Activated CD8-positive, alpha-beta memory T cell treated with anti-CD3 and anti-CD28 coated beads for 4 hours (primary cell): ENCODE results near the gene CEACAM16.
"Not testable (repeated sequence)": the region's sequence is repeated elsewhere in the genome, so short reads cannot be mapped to it uniquely, and the experiment has no call there.

Source experiments
- DNase-seq, 2 donors: peaks; one replicate each; pipeline ENCODE4 v3.0.0-alpha.2; 2020; ENCODE audit warnings: low read depth in 2 of 2

CEACAM16 gene

GRCh38 chr19:44698492-44699201, at the start of gene CEACAM16:
Gene CEACAM16 (plus strand): TSS chr19:44699151. CDS start chr19:44701457, 2,306 bp downstream.
- DNase-seq = no peak

DNA sequence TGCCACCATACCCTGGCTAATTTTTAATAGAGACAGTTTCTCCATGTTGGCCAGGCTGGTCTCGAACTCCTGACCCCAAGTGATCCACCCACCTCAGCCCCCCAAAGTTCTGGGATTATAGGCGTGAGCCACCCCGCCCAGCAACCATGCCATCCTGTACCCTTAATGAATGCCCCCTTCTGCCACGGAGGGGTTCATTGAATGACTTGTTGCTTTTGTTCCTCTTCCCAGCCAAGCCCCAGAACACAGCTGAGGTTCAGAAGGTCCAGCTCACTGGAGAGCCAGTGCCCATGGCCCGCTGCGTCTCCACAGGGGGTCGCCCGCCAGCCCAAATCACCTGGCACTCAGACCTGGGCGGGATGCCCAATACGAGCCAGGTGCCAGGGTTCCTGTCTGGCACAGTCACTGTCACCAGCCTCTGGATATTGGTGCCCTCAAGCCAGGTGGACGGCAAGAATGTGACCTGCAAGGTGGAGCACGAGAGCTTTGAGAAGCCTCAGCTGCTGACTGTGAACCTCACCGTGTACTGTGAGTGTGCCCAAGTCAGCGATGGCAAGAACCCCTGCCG, 49.3 kb upstream of the CEACAM16 start:
- no peak for DNase-seq

DNA sequence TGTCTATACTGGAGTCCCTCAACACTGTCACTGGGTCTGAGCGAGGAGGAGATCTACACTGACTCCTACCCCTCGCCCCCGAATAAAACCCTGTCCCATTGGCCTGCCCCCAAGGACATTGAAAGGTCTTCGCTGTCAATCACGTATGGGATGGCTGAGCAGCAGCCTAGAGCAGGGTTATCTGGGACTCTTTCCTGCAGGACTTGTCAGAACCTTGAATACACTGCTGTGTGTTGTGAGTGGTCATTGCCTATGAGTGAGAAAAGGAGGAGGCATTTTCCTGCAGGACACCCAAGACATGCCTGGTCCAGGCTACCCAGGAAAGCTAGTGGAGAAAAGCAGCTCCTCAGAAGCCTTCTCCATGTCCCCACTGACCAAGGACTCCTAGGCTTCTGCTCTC, 45.6 kb upstream of the CEACAM16 start:
- no peak for DNase-seq

- DNase-seq = peak; percentile 24 to 35
Observed at GRCh38 chr19:44653977-44654774, 44.8 kb upstream of the CEACAM16 start.

DNA sequence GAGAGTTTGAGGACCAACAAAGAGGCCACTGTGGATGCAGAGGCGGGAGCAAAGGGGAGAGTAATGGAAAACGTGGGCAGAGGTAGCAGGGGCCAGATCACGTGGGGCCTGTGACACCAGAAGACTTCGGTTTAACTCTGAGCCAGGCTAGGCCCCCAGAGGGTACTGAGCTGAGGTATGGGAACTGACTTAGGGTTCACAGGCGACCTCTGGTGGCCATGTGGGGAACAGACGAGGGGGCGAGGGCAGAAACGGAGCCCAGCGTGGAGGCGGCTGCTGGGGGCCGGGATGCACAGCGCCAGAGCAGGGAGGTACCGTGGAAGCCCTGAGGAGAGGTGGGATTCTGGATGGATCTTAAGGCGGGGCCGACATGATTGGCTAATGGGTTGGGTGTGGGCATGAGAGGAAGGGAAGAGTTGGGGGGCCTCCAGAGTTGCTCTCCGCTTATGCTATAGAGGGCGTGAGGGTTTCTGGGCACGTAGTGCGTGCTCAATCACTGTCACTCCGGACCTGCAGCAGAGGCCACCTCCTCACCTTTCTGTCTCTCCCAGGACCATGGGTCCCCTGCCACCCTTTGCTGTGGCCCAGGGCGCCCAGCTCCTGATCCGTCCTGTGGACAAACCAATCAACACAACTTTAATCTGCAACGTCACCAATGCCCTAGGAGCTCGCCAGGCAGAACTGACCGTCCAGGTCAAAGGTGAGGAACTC, 41.6 kb upstream of the CEACAM16 start:
- peak; percentile 34 to 37 for DNase-seq

DNA sequence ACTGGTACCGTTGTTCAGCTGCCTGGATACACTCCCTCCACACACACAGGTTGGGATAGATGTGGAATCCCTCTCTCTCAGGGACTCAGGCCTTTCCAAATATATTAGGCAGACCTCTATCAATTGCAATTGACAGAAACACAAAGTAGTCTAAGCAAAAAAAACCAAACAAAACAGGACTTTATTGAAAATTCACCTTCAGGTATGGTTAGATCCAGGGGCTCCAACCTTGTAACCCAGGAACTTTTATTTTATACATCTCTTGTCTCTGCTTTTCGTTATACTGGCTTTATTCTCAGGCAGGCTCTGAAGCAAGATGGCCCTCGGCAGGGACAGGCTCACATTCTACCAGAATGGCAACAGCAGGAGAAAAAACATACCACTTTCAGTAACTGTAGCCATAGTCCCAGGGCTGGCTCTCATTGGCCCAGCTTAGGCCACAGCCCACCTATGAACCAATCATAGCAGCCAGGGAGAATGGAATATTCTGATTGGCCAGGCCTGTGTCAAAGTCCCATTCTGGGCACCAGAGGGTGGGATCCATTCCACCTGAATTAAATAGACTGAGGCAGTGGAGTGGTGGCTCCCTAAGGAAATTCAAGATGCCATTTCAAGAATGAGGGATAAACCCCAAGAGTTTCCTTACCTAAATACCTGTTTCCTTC, 40.8 kb upstream of the CEACAM16 start:
- DNase-seq = no peak

DNA sequence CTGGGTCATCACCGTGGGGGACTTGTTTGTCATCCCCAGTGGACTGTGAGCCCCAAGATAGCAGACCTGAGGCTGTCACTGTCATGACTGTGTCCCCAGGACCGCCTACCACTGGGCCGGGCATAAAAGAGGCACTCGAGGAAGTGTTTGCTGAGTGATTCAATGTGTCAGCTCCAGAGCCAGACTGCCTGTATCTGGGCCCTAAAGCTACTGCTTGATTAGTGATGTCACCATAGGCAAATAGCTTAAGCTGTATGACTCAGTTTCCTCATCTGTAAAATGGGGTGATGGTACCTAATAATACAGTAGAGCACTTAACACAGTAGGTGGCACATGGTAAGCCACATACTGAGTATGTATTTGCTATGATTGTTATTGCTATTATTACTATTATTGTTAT, 38.9 kb upstream of the CEACAM16 start:
- DNase-seq = no peak

- no peak for DNase-seq
Observed at GRCh38 chr19:44661205-44661604, 37.7 kb upstream of the CEACAM16 start.

DNA sequence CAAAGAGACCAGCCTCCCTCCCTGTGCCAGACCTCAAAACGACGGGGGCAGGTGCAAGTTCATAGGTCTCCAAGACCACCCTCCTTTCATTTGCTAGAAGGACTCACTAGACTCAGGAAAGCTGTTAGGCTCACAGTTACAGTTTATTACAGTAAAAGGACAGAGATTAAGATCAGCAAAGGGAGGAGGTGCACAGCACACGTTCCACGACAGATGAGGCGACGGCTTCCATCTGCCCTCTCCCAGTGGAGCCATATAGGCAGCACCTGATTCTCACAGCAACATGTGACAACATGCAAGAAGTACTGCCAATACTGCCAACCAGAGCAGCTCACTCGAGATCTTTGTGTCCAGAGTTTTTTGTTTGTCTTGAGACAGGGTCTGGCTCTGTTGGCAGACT, 37.0 kb upstream of the CEACAM16 start:
- no peak for DNase-seq

- DNase-seq = no peak
Observed at GRCh38 chr19:44662691-44663385, 36.1 kb upstream of the CEACAM16 start.

DNA sequence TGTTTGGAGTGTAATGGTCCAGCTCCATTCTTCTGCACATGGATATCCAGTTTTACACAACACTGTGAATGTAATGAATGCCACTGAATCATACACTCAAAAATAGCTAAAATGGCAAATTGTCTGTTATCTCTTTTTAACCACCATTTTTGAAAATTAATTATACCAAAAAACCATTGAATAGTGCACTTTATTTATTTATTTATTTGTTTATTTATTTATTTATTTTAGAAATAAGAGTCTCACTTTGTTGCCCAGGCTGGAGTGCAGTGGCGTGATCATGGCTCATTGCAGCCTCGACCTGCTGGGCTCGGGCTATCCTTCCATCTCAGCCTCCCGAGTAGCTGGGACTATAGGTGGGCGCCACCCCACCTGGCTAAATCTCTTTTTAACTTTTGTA, 35.0 kb upstream of the CEACAM16 start:
- DNase-seq = no peak

- DNase-seq = no peak
Observed at GRCh38 chr19:44664976-44665375, 34.0 kb upstream of the CEACAM16 start.

DNA sequence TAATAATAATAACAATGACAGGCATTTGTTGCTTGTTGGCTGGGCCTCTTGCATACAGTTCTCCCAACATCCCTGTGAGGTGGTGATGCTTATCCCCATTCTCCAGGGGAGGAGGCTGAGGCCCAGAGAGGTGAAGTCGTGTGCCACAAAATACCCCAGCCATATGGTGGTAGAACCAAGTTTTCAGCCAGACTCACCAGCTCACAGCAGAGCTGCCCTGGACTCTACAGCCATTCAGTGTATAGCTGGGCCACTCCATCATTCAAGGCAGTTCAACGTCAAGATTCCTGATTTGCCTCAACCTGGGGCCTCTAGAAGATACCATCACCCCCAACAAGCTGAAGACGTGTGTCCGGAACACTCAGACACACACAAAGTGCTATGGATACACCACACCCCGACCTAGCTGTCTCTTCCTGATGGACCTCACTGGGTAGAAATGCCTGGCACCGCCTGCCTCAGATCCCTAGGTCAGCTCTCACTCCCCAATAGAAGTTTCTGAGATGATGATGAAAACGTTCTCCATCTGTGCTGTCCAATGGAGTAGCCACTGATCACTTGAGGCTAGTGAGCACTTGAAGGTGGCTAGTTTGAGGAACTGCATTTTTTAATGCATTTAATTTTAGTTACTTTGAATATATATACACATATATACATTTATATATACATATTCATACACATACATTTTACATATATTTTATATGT, 31.9 kb upstream of the CEACAM16 start:
- DNase-seq = no peak

DNA sequence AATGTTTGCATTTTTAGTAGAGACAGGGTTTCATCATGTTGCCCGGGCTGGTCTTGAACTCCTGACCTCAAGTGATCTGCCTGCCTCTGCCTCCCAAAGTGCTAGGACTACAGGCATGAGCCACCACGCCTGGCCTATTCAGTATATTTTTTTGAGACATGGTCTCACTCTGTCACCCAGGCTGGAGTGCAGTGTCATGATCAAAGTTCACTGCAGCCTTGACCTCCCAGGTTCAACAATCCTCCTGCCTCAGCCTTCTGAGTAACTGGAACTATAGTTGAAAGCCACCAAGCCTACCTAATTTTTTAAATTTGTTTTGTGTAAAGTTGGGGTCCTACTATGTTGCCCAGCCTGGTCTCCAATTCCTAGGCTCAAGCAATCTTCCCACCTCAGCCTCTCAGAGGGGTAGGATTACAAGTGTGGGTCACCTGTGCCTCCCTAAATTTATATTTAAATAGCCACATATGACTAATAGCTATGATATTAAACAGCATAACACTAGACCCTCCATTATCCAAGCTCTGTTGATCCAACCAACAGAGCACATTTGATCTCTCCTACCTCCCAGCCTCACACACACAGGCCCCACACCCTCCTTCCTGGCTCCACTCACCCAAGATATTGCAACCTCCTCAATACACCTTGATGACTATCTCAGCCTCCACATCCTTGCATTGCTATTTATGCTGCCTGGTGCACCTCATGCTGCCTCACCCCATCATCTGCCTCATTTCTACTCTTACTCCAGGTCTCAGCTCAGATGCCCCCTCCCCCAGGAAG, 29.8 kb upstream of the CEACAM16 start:
- no peak for DNase-seq

- not testable (repeated sequence) for DNase-seq
Observed at GRCh38 chr19:44670027-44670426, 28.9 kb upstream of the CEACAM16 start.

- DNase-seq = no peak
Observed at GRCh38 chr19:44671400-44671799, 27.6 kb upstream of the CEACAM16 start, which contains the start of gene CEACAM19. Gene CEACAM19 (plus strand): TSS chr19:44671482. CDS start chr19:44671932, 450 bp downstream.

- DNase-seq = no peak
Observed at GRCh38 chr19:44672226-44672625, 26.7 kb upstream of the CEACAM16 start.

- DNase-seq = no peak
Observed at GRCh38 chr19:44673510-44673909, 25.4 kb upstream of the CEACAM16 start.

DNA sequence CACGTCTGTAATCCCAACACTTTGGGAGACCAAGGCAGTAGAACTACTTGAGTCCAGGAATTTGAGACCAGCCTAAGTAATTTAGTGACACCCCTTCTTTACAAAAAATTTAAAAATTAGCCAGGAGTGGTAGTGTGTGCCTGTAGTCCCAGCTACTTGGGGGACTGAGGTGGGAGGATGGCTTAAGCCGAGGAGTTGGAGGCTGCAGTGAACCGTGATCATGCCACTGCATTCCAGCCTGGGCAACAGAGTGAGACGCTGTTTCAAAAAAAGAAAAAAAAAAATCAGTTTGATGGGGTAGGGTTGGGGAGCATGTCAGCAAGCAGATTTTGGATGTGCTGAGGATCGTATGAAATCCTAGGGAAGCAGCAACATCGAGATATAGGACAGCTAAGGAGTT, 23.4 kb upstream of the CEACAM16 start:
- DNase-seq = no peak
